ENCODE measurements around the gene EDDM13.
"Not testable (repeated sequence)": the region's sequence is repeated elsewhere in the genome, so short reads cannot be mapped to it uniquely, and the experiment has no call there.

Gene EDDM13

DNA sequence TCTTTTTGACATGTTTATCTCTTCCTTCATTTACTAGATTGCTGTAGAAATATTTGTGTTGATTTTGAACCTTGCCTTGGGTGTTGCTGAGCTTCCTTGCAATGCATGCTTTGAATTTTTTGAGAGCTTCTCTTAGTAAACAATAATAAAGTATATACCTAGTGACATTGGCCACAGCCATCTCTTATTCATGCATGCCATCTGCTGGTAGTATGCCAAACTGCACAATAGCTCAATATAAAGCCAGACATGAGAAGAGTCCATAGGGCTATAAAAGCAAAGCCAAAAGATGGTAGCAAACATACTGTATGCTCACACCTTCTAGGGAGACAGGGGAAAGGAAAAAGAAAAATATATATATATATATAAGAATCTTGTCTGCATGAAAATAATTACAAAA is 61.0 kb downstream of the EDDM13 start:
- Histone ChIP-seq H3K9me3 (ENCODE audit: control insufficient read depth, insufficient read depth, low read length) (peaks cover 5% of the 10 kb centered on the region), H3K36me3 (ENCODE audit: control insufficient read depth, insufficient read depth, low read length) (no peaks in the 10 kb centered on the region), H3K9ac (ENCODE audit: low read depth, low read length) (no peak overlapping the region), H3K27me3 (ENCODE audit: control insufficient read depth, insufficient read depth, low read length) (no peaks in the 10 kb centered on the region), H3K4me3 (ENCODE audit: low read depth, low read length) (no peak overlapping the region), H3K4me1 (ENCODE audit: control insufficient read depth, insufficient read depth, low read length) (no peaks in the 10 kb centered on the region)

GRCh38 chr19:56335371-56335770 is 62.8 kb downstream of the EDDM13 start:
- H3K9ac ChIP-seq (ENCODE audit: low read depth, low read length); H3K4me3 ChIP-seq (ENCODE audit: low read depth, low read length): not testable (repeated sequence)

GRCh38 chr19:56337077-56337476 is 64.5 kb downstream of the EDDM13 start:
- H3K9ac ChIP-seq (ENCODE audit: low read depth, low read length); H3K36me3 ChIP-seq (ENCODE audit: control insufficient read depth, insufficient read depth, low read length); H3K4me1 ChIP-seq (ENCODE audit: control insufficient read depth, insufficient read depth, low read length); H3K27me3 ChIP-seq (ENCODE audit: control insufficient read depth, insufficient read depth, low read length); H3K4me3 ChIP-seq (ENCODE audit: low read depth, low read length): not testable (repeated sequence)
- H3K9me3 ChIP-seq (ENCODE audit: control insufficient read depth, insufficient read depth, low read length) = peaks cover 11% of the 10 kb centered on the region

More at GRCh38 chr19:56335371-56335770, 62.8 kb downstream of the EDDM13 start:
- H3K36me3 ChIP-seq (ENCODE audit: control insufficient read depth, insufficient read depth, low read length); H3K4me1 ChIP-seq (ENCODE audit: control insufficient read depth, insufficient read depth, low read length); H3K9me3 ChIP-seq (ENCODE audit: control insufficient read depth, insufficient read depth, low read length); H3K27me3 ChIP-seq (ENCODE audit: control insufficient read depth, insufficient read depth, low read length): not testable (repeated sequence)

DNA sequence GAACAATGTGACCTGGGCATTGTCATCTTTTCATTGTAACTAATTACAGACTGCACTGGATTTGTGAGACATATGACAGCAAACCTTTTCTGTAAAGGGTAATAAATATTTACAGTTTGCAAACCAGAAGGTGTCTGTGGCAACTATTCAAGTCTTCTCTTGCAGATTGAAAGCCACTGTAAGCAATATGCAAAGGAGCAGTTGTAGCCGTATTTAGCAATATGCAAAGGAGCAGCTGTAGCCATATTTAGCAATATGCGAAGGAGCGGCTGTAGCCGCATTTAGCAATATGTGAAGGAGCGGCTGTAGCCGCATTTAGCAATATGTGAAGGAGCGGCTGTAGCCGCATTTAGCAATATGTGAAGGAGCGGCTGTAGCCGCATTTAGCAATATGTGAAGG is 66.5 kb downstream of the EDDM13 start:
- not testable (repeated sequence) for H3K4me3 ChIP-seq (ENCODE audit: low read depth, low read length); H3K27me3 ChIP-seq (ENCODE audit: control insufficient read depth, insufficient read depth, low read length); H3K4me1 ChIP-seq (ENCODE audit: control insufficient read depth, insufficient read depth, low read length); H3K9ac ChIP-seq (ENCODE audit: low read depth, low read length); H3K36me3 ChIP-seq (ENCODE audit: control insufficient read depth, insufficient read depth, low read length)
- H3K9me3 ChIP-seq (ENCODE audit: control insufficient read depth, insufficient read depth, low read length) = peaks cover 14% of the 10 kb centered on the region

- H3K4me1 ChIP-seq (ENCODE audit: control insufficient read depth, insufficient read depth, low read length) = peaks cover 8% of the 10 kb centered on the region
- no peak overlapping the region for H3K4me3 ChIP-seq (ENCODE audit: low read depth, low read length)
- H3K9ac ChIP-seq (ENCODE audit: low read depth, low read length) = no peak overlapping the region
- H3K27me3 ChIP-seq (ENCODE audit: control insufficient read depth, insufficient read depth, low read length) = no peaks in the 10 kb centered on the region
- H3K36me3 ChIP-seq (ENCODE audit: control insufficient read depth, insufficient read depth, low read length) = no peaks in the 10 kb centered on the region
- H3K9me3 ChIP-seq (ENCODE audit: control insufficient read depth, insufficient read depth, low read length) = peaks cover 14% of the 10 kb centered on the region
Observed at GRCh38 chr19:56341948-56342347, 69.4 kb downstream of the EDDM13 start.

- H3K27me3 ChIP-seq (ENCODE audit: control insufficient read depth, insufficient read depth, low read length) = no peaks in the 10 kb centered on the region
- H3K9me3 ChIP-seq (ENCODE audit: control insufficient read depth, insufficient read depth, low read length) = peaks cover 2% of the 10 kb centered on the region
- H3K36me3 ChIP-seq (ENCODE audit: control insufficient read depth, insufficient read depth, low read length) = no peaks in the 10 kb centered on the region
- H3K9ac ChIP-seq (ENCODE audit: low read depth, low read length) = no peak overlapping the region
- H3K4me3 ChIP-seq (ENCODE audit: low read depth, low read length) = no peak overlapping the region
- peaks cover 14% of the 10 kb centered on the region for H3K4me1 ChIP-seq (ENCODE audit: control insufficient read depth, insufficient read depth, low read length)
Observed at GRCh38 chr19:56347163-56347778, 74.7 kb downstream of the EDDM13 start.

- no peak overlapping the region for H3K4me3 ChIP-seq (ENCODE audit: low read depth, low read length)
- H3K9ac ChIP-seq (ENCODE audit: low read depth, low read length) = no peak overlapping the region
- H3K27me3 ChIP-seq (ENCODE audit: control insufficient read depth, insufficient read depth, low read length) = no peaks in the 10 kb centered on the region
- H3K4me1 ChIP-seq (ENCODE audit: control insufficient read depth, insufficient read depth, low read length) = peaks cover 14% of the 10 kb centered on the region
- H3K36me3 ChIP-seq (ENCODE audit: control insufficient read depth, insufficient read depth, low read length) = no peaks in the 10 kb centered on the region
- no peaks in the 10 kb centered on the region for H3K9me3 ChIP-seq (ENCODE audit: control insufficient read depth, insufficient read depth, low read length)
Observed at GRCh38 chr19:56348289-56348877, 75.8 kb downstream of the EDDM13 start.

- Histone ChIP-seq H3K27me3 (ENCODE audit: control insufficient read depth, insufficient read depth, low read length) (no peaks in the 10 kb centered on the region), H3K4me3 (ENCODE audit: low read depth, low read length) (no peak overlapping the region), H3K36me3 (ENCODE audit: control insufficient read depth, insufficient read depth, low read length) (no peaks in the 10 kb centered on the region), H3K9me3 (ENCODE audit: control insufficient read depth, insufficient read depth, low read length) (no peaks in the 10 kb centered on the region), H3K4me1 (ENCODE audit: control insufficient read depth, insufficient read depth, low read length) (peaks cover 11% of the 10 kb centered on the region), H3K9ac (ENCODE audit: low read depth, low read length) (no peak overlapping the region)
Observed at GRCh38 chr19:56350416-56351045, 78.0 kb downstream of the EDDM13 start.

GRCh38 chr19:56351208-56351607 is 78.7 kb downstream of the EDDM13 start:
- Histone ChIP-seq H3K4me3 (ENCODE audit: low read depth, low read length) (no peak overlapping the region), H3K27me3 (ENCODE audit: control insufficient read depth, insufficient read depth, low read length) (no peaks in the 10 kb centered on the region), H3K36me3 (ENCODE audit: control insufficient read depth, insufficient read depth, low read length) (no peaks in the 10 kb centered on the region), H3K9me3 (ENCODE audit: control insufficient read depth, insufficient read depth, low read length) (no peaks in the 10 kb centered on the region), H3K9ac (ENCODE audit: low read depth, low read length) (no peak overlapping the region), H3K4me1 (ENCODE audit: control insufficient read depth, insufficient read depth, low read length) (peaks cover 6% of the 10 kb centered on the region)

GRCh38 chr19:56355517-56355916 is 83.0 kb downstream of the EDDM13 start:
- Histone ChIP-seq H3K4me3 (ENCODE audit: low read depth, low read length) (no peak overlapping the region), H3K36me3 (ENCODE audit: control insufficient read depth, insufficient read depth, low read length) (no peaks in the 10 kb centered on the region), H3K27me3 (ENCODE audit: control insufficient read depth, insufficient read depth, low read length) (no peaks in the 10 kb centered on the region), H3K9ac (ENCODE audit: low read depth, low read length) (no peak overlapping the region), H3K9me3 (ENCODE audit: control insufficient read depth, insufficient read depth, low read length) (no peaks in the 10 kb centered on the region), H3K4me1 (ENCODE audit: control insufficient read depth, insufficient read depth, low read length) (peaks cover 3% of the 10 kb centered on the region)

GRCh38 chr19:56356944-56357343 is 84.4 kb downstream of the EDDM13 start:
- H3K9ac ChIP-seq (ENCODE audit: low read depth, low read length) = no peak overlapping the region
- no peaks in the 10 kb centered on the region for H3K4me1 ChIP-seq (ENCODE audit: control insufficient read depth, insufficient read depth, low read length)
- H3K36me3 ChIP-seq (ENCODE audit: control insufficient read depth, insufficient read depth, low read length) = no peaks in the 10 kb centered on the region
- no peaks in the 10 kb centered on the region for H3K9me3 ChIP-seq (ENCODE audit: control insufficient read depth, insufficient read depth, low read length)
- H3K27me3 ChIP-seq (ENCODE audit: control insufficient read depth, insufficient read depth, low read length) = no peaks in the 10 kb centered on the region
- H3K4me3 ChIP-seq (ENCODE audit: low read depth, low read length) = no peak overlapping the region
